K562 (cell line): ENCODE data around the gene FKRP. TPM values are rescaled to one million over a fixed set of nuclear protein-coding genes. Genes with fewer than 3 reads are reported as not detected.

Source experiments
- CC2D1A ChIP-seq: fragments of 450-650 bp; IDR thresholded peaks from 2 replicates; pipeline ENCODE4 v1.6.1; 2017; ENCODE audit warnings: mild to moderate bottlenecking
- CLOCK ChIP-seq: fragments of 250-450 bp; sonication (Bioruptor Pico); IDR thresholded peaks from 2 replicates; pipeline ENCODE4 v1.4.0; 2020; ENCODE audit warnings: mild to moderate bottlenecking, moderate library complexity, borderline replicate concordance
- CXXC5 ChIP-seq: fragments of 250-450 bp; sonication (Bioruptor Pico); IDR thresholded peaks from 2 replicates; pipeline ENCODE4 v1.8.0; 2022; ENCODE audit warnings: inconsistent platforms, mild to moderate bottlenecking, moderate library complexity
- ERF ChIP-seq: fragments of 450-650 bp; formaldehyde crosslinking; IDR thresholded peaks from 2 replicates; pipeline ENCODE4 v1.4.0; 2020; ENCODE audit warnings: mild to moderate bottlenecking, mixed read lengths
- GABPA ChIP-seq: fragments of 200-800 bp; sonication (Bioruptor generic); conservative IDR thresholded peaks from 2 replicates; pipeline ENCODE4 v1.6.1; 2016; ENCODE audit warnings: low read depth, missing genetic modification characterization, missing compliant biosample characterization
- HCFC1 ChIP-seq: IDR thresholded peaks from 2 replicates; pipeline ENCODE4 v1.6.1; 2012; ENCODE audit warnings: low read depth, low read length, improper control_type of control experiment
- JUN ChIP-seq, 2 experiments: sonication (generic) in 1 of 2; formaldehyde crosslinking in 1 of 2; IDR thresholded peaks; 2 replicates each; pipeline versions ENCODE4 v1.6.1 to v1.8.0; 2012 to 2022; ENCODE audit warnings: borderline replicate concordance in 2 of 2, mild to moderate bottlenecking in 2 of 2, improper control_type of control experiment in 1 of 2, low read depth in 1 of 2, low read length in 1 of 2, missing genetic modification reagents in 1 of 2
- NCOR1 ChIP-seq: fragments of 450-650 bp; IDR thresholded peaks from 2 replicates; pipeline ENCODE4 v1.6.1; 2016; ENCODE audit warnings: mild to moderate bottlenecking, moderate library complexity
- PCBP1 ChIP-seq: fragments of 200-400 bp; formaldehyde crosslinking; IDR thresholded peaks from 2 replicates; pipeline ENCODE4 v1.6.1; 2018; ENCODE audit warnings: mild to moderate bottlenecking, low read depth, low read length; ENCODE audit not compliant: poor library complexity, severe bottlenecking
- POLR2AphosphoS2 ChIP-seq: IDR thresholded peaks from 2 replicates; pipeline ENCODE4 v1.6.1; 2012; ENCODE audit warnings: low read length, improper control_type of control experiment
- REST ChIP-seq, 2 experiments: fragments of 450-650 bp; formaldehyde crosslinking in 1 of 2; IDR thresholded peaks; 2 replicates each; pipeline versions ENCODE4 v1.4.0 to v1.6.1; 2014 to 2020; ENCODE audit warnings: mild to moderate bottlenecking in 2 of 2, borderline replicate concordance in 1 of 2, low read depth in 1 of 2
- SMARCA4 ChIP-seq: fragments of 450-650 bp; IDR thresholded peaks from 2 replicates; pipeline ENCODE4 v1.6.1; 2016
- USF1 ChIP-seq: sonication (generic); formaldehyde crosslinking; IDR thresholded peaks from 2 replicates; pipeline ENCODE4 v1.9.0; 2022; ENCODE audit warnings: mild to moderate bottlenecking, missing genetic modification reagents
- ZNF780A ChIP-seq: fragments of 250-450 bp; sonication (Bioruptor Pico); IDR thresholded peaks from 2 replicates; pipeline ENCODE4 v1.5.0; 2021; ENCODE audit warnings: mild to moderate bottlenecking
- polyA plus RNA-seq, 8 experiments: library from polyadenylated mRNA; depleted of rRNA in 4 of 8; stranded (reverse) in 5 of 8; unstranded in 3 of 8; fragments of >200 nt; fragmentation: Nextera tagmentation in 2 of 8; fragmentation: Illumina TruSeq in 1 of 8; extraction: Ambion mirVana in 2 of 8; extraction: Trizol in 1 of 8; gene quantifications; 2 replicates each; pipeline versions ENCODE4 v1.2.1 to v1.2.3, GENCODE V29; 2011 to 2014; ENCODE audit warnings: inconsistent platforms in 1 of 8, missing spikeins in 1 of 8
- total RNA-seq, 7 experiments: library from RNA; depleted of rRNA in 6 of 7; stranded (reverse); fragments of >200 nt in 6 of 7; fragmentation: Illumina TruSeq in 2 of 7; extraction: Trizol in 2 of 7; gene quantifications; 2 replicates each; pipeline versions ENCODE4 v1.2.1 to v1.2.3, GENCODE V29; 2011 to 2021; ENCODE audit warnings: low replicate concordance in 1 of 7

Gene FKRP
- total and polyA plus RNA-seq, 9 of the 15 experiments (the other 6 are each of a cell fraction or from before 2014, with no cell fraction given), result 0.68 to 16.1 (median 6.5) TPM

DNA sequence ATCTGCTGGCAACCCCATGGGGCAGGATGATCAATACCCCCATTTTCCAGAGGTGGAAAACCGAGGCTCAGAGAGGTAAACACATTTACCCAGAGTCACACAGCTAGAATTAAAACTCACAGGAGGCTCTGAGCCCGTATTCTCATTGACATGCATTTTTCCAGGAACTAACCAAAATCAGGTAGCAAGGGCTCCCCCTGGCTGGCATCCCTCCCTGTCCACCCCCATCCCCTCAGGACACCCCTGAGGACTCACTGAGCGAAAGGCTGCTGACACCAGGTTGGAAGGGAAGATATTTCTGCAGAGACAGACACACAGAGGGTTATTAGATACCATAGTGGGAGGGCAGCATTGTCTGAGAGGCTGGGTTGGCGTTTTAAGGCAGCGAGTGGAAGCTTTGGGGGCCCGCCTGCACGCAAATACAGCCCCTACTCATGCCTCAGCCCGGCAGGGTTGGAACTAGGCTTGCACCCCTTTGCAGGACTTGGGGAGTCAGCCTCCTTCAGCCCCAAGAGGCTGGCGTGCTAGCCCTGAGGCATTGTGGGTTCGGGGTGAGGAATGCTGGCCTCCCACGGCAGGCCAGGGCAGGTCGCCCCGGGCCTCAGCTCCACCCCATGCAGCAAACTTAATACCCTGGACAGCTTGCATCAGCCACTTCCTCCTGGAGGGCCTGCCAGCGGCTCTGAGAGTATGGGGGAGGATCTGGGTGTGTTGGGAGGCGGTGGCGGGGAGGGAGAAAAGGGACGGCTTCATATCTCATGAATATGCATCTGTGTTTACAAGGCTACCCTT lies 38.6 kb downstream of the FKRP start (continued):
- TF ChIP-seq CLOCK (CRISPR knock-in tag), result no peak
- no peak for TF ChIP-seq CC2D1A
- TF ChIP-seq GABPA (tag), result peak; percentile 71
- peak; percentile 78 for TF ChIP-seq JUN (IDR thresholded peaks at IDR 0.05; ENCODE audit: borderline replicate concordance, low read depth, low read length)
- TF ChIP-seq JUN (CRISPR knock-in tag; IDR thresholded peaks at IDR 0.05; ENCODE audit: borderline replicate concordance), result no peak
- peak; percentile 15; the same call in 1 of the 2 replicates for TF ChIP-seq REST (IDR thresholded peaks at IDR 0.05; ENCODE audit: borderline replicate concordance)
- no peak for TF ChIP-seq REST (CRISPR knock-in tag; IDR thresholded peaks at IDR 0.05; ENCODE audit: low read depth)
- TF ChIP-seq POLR2AphosphoS2, result peak; percentile 95
- no peak for TF ChIP-seq ZNF780A (CRISPR knock-in tag)
- TF ChIP-seq SMARCA4, result peak; percentile 42; the same call in 1 of the 2 replicates
- TF ChIP-seq CXXC5 (CRISPR knock-in tag), result peak; percentile 54
- peak; percentile 47; the same call in 1 of the 2 replicates for TF ChIP-seq HCFC1
- TF ChIP-seq ERF, result no peak
- TF ChIP-seq NCOR1, result peak; percentile 23; the same call in 1 of the 2 replicates
- peak; percentile 46 for TF ChIP-seq PCBP1
- 0 out of 2 replicates have a peak, but pooled peaks have one; percentile 13 for TF ChIP-seq USF1 (CRISPR knock-in tag)
